ENCODE measurements around the gene PRDM5. TPM values are rescaled to one million over a fixed set of nuclear protein-coding genes. Genes with fewer than 3 reads are reported as not detected.

PRDM5 gene
- total and polyA plus RNA-seq, 10 of the 15 experiments (the other 5 are each of a cell fraction or from before 2014, with no cell fraction given) = 0.07 TPM; not detected in 9

GRCh38 chr4:120683897-120684540 lies 238.5 kb downstream of the PRDM5 start:
- WGBS (ENCODE audit: insufficient coverage, insufficient replicate concordance, low lambda C conversion rate, missing lambda C conversion rate) = 8% methylated on average over 6 of the region's 6 CpGs
- no TSS peak for BruUV-seq (replicated peaks)
- SMC1A ChIA-PET (ENCODE audit: uncharacterized antibody, unreplicated experiment) = interaction anchor here (0.8 kb wide), 1 partner anchor 174 kb away, joined by 3 read pairs; no protein-coding TSS in a partner anchor

More at GRCh38 chr4:120683897-120684540, 238.5 kb downstream of the PRDM5 start:
- Histone ChIP-seq H3K4me3 (no peak overlapping the region), H3K36me3 (ENCODE audit: control insufficient read depth in 2 of 2, insufficient read depth in 2 of 2, low read length in 1 of 2) (no peaks in the 10 kb centered on the region), H3K9ac (ENCODE audit: control insufficient read depth, insufficient read depth, low read length) (no peak overlapping the region), H3K9me3 (replicated peaks; ENCODE audit: control insufficient read depth, insufficient read depth, low read length) (no peaks in the 10 kb centered on the region), H3K27ac (ENCODE audit: control insufficient read depth, insufficient read depth) (no peak overlapping the region), H3K79me2 (ENCODE audit: control insufficient read depth, insufficient read depth, low read length) (no peaks in the 10 kb centered on the region), H4K20me1 (ENCODE audit: control insufficient read depth, insufficient read depth) (no peaks in the 10 kb centered on the region), H2AFZ (ENCODE audit: control insufficient read depth, low read depth, low read length) (no peak overlapping the region), H3K4me2 (ENCODE audit: control insufficient read depth, insufficient read depth) (no peak overlapping the region), H3K4me1 (ENCODE audit: control insufficient read depth, insufficient read depth, low read length) (no peaks in the 10 kb centered on the region), H3K27me3 (replicated peaks in 1 of 2; ENCODE audit: control insufficient read depth in 2 of 2, insufficient read depth in 2 of 2, low read length in 1 of 2) (no peaks in the 10 kb centered on the region)
- CTCF ChIA-PET = no interaction called here
- intact Hi-C loops (cut with micrococcal nuclease; ENCODE audit: unreplicated experiment) = no loop called here
- TF ChIP-seq IRF5 (IDR thresholded peaks at IDR 0.05; ENCODE audit: borderline replicate concordance) = no peak
- TF ChIP-seq, protein P1, sequence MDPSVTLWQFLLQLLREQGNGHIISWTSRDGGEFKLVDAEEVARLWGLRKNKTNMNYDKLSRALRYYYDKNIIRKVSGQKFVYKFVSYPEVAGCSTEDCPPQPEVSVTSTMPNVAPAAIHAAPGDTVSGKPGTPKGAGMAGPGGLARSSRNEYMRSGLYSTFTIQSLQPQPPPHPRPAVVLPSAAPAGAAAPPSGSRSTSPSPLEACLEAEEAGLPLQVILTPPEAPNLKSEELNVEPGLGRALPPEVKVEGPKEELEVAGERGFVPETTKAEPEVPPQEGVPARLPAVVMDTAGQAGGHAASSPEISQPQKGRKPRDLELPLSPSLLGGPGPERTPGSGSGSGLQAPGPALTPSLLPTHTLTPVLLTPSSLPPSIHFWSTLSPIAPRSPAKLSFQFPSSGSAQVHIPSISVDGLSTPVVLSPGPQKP (IDR thresholded peaks at IDR 0.05; ENCODE audit: low read depth, low read length) = no peak
- TF ChIP-seq ZNF622 (IDR thresholded peaks at IDR 0.05) = no peak
- TF ChIP-seq SUPT20H (IDR thresholded peaks at IDR 0.05; ENCODE audit: borderline replicate concordance, control insufficient read depth, low read depth, low read length) = no peak
- no peak for TF ChIP-seq CHD1 (IDR thresholded peaks at IDR 0.05; ENCODE audit: low read depth, low read length)
- TF ChIP-seq NFIC (IDR thresholded peaks at IDR 0.05; ENCODE audit: low read depth, low read length) = no peak
- TF ChIP-seq TARDBP (IDR thresholded peaks at IDR 0.05; ENCODE audit: borderline replicate concordance) = no peak
- TF ChIP-seq PBX3 (IDR thresholded peaks at IDR 0.05; ENCODE audit: insufficient replicate concordance, low read depth, low read length) = no peak
- TF ChIP-seq ZNF274 (IDR thresholded peaks at IDR 0.05; ENCODE audit: insufficient read depth, insufficient read length) = no peak
- TF ChIP-seq LARP7 (IDR thresholded peaks at IDR 0.05) = no peak
- POLR2A ChIA-PET = no interaction called here
- FAIRE-seq (no peak), DNase-seq (ENCODE audit: low read depth, low spot score) (no peak), ATAC-seq (no peak)
- RAD21 ChIA-PET (ENCODE audit: unreplicated experiment) = no interaction called here
- in situ Hi-C loops (cut with MboI) = no loop called here
